H1 (cell line): ENCODE results near the gene PAQR4. TPM values are rescaled to one million over a fixed set of nuclear protein-coding genes. Genes with fewer than 3 reads are reported as not detected.

Source experiments
- CTCF ChIA-PET: fragments of 300-600 bp; sonication (Branson Sonifier 250); formaldehyde crosslinking; loops from one replicate; lab custom pipeline; 2021; ENCODE audit not compliant: partially characterized antibody; lab: Charles Lee
- POLR2A ChIA-PET: fragments of 300-600 bp; sonication (Branson Sonifier 250); formaldehyde crosslinking; loops from one replicate; lab custom pipeline; 2021; ENCODE audit warnings: inconsistent platforms; ENCODE audit not compliant: partially characterized antibody; lab: Charles Lee
- DNase-seq, 2 experiments: peaks; one replicate each; pipeline versions ENCODE4 v3.0.0 to v3.0.0-alpha.2; 2010 to 2022; ENCODE audit warnings: low spot score in 2 of 2, low read depth in 1 of 2, mixed read lengths in 1 of 2
- FAIRE-seq: peaks from 2 replicates; lab custom pipeline; 2011; peaks lifted over from hg19 to GRCh38; lab: Jason Lieb, UNC
- H2AFZ ChIP-seq: 2 replicates; pipeline ENCODE4 v1.8.1; 2012; ENCODE audit warnings: low read length, inconsistent platforms
- H2AK5ac ChIP-seq: 2 replicates; pipeline ENCODE4 v1.6.1; 2013; ENCODE audit warnings: low read depth, low read length
- H2BK120ac ChIP-seq: replicated peaks from 2 replicates; pipeline ENCODE3; 2013; ENCODE audit warnings: low read depth, low read length, inconsistent platforms
- H2BK12ac ChIP-seq: 2 replicates; pipeline ENCODE4 v1.6.1; 2013; ENCODE audit warnings: low read depth, low read length
- H2BK15ac ChIP-seq: 2 replicates; pipeline ENCODE4 v1.6.1; 2013; ENCODE audit warnings: low read length
- H2BK20ac ChIP-seq: 2 replicates; pipeline ENCODE4 v1.6.1; 2013; ENCODE audit warnings: low read length
- H2BK5ac ChIP-seq: 2 replicates; pipeline ENCODE4 v1.6.1; 2013; ENCODE audit warnings: low read depth, low read length
- H3K14ac ChIP-seq: 2 replicates; pipeline ENCODE4 v1.6.1; 2013; ENCODE audit warnings: inconsistent platforms; ENCODE audit not compliant: insufficient read length
- H3K18ac ChIP-seq: 2 replicates; pipeline ENCODE4 v1.6.1; 2013; ENCODE audit warnings: low read length; ENCODE audit errors: extremely low read depth
- H3K23ac ChIP-seq: 2 replicates; pipeline ENCODE4 v1.6.1; 2013; ENCODE audit warnings: inconsistent platforms; ENCODE audit not compliant: insufficient read length
- H3K23me2 ChIP-seq: 2 replicates; pipeline ENCODE4 v1.6.1; 2013; ENCODE audit warnings: low read depth, low read length
- H3K27ac ChIP-seq: 2 replicates; pipeline ENCODE4 v1.6.1; 2011; ENCODE audit warnings: low read depth, low read length, inconsistent platforms
- H3K27me3 ChIP-seq, 4 experiments: replicated peaks in 1 of 4; 1 replicate in 1 of 4; 2 replicates in 3 of 4; pipeline versions ENCODE4 v1.6.1 to v1.8.1; 2011 to 2013; ENCODE audit warnings: low read length in 3 of 4, mild to moderate bottlenecking in 3 of 4, inconsistent platforms in 2 of 4, mixed read lengths in 2 of 4, moderate library complexity in 1 of 4; ENCODE audit not compliant: control insufficient read depth in 3 of 4, insufficient read depth in 3 of 4; ENCODE audit errors: extremely low read depth in 1 of 4
- H3K36me3 ChIP-seq, 4 experiments: 2 replicates each; pipeline versions ENCODE4 v1.6.1 to v1.8.1; 2011 to 2013; ENCODE audit warnings: mild to moderate bottlenecking in 4 of 4, low read length in 3 of 4, moderate library complexity in 2 of 4, control low read depth in 1 of 4, inconsistent platforms in 1 of 4; ENCODE audit not compliant: insufficient read depth in 4 of 4, control insufficient read depth in 2 of 4
- H3K4ac ChIP-seq: replicated peaks from 2 replicates; pipeline ENCODE3; 2013; ENCODE audit warnings: low read length, low read depth, mixed read lengths, inconsistent platforms; ENCODE audit not compliant: insufficient read length
- H3K4me1 ChIP-seq, 4 experiments: replicated peaks in 1 of 4; 1 replicate in 1 of 4; 2 replicates in 3 of 4; pipeline versions ENCODE4 v1.6.1 to v1.8.1; 2011 to 2013; ENCODE audit warnings: low read length in 3 of 4, inconsistent platforms in 2 of 4, mixed read lengths in 1 of 4; ENCODE audit not compliant: insufficient read depth in 4 of 4, control insufficient read depth in 3 of 4
- H3K4me2 ChIP-seq, 2 experiments: 2 replicates each; pipeline versions ENCODE4 v1.6.1 to v1.8.1; 2011 to 2013; ENCODE audit warnings: low read depth in 2 of 2, low read length in 2 of 2, control low read depth in 1 of 2, inconsistent platforms in 1 of 2, mild to moderate bottlenecking in 1 of 2; ENCODE audit not compliant: insufficient read depth in 1 of 2
- H3K4me3 ChIP-seq, 4 experiments: fragments of 200-600, 300-600 bp in 1 of 4; sonication (generic), shearing (Covaris generic), sonication (Bioruptor Twin) in 1 of 4; 2 replicates each; pipeline versions ENCODE4 v1.5.1 to v1.8.1; 2011 to 2016; ENCODE audit warnings: low read length in 4 of 4, low read depth in 3 of 4, control low read depth in 2 of 4, inconsistent platforms in 2 of 4, mild to moderate bottlenecking in 2 of 4, mixed read lengths in 1 of 4, moderate library complexity in 1 of 4; ENCODE audit not compliant: insufficient read depth in 2 of 4; ENCODE audit errors: extremely low read depth in 1 of 4
- H3K56ac ChIP-seq: replicated peaks from 2 replicates; pipeline ENCODE3; 2013; ENCODE audit warnings: low read depth, mild to moderate bottlenecking, mixed read lengths, low read length, inconsistent platforms; ENCODE audit not compliant: insufficient read length
- H3K79me1 ChIP-seq: 2 replicates; pipeline ENCODE4 v1.6.1; 2013; ENCODE audit warnings: low read depth, low read length, control low read depth
- H3K79me2 ChIP-seq, 2 experiments: 2 replicates each; pipeline versions ENCODE4 v1.6.1 to v1.8.1; 2012 to 2013; ENCODE audit warnings: low read length in 2 of 2, mild to moderate bottlenecking in 2 of 2, inconsistent platforms in 1 of 2; ENCODE audit not compliant: insufficient read depth in 2 of 2, control insufficient read depth in 1 of 2
- H3K9ac ChIP-seq, 4 experiments: replicated peaks in 1 of 4; 1 replicate in 1 of 4; 2 replicates in 3 of 4; pipeline versions ENCODE4 v1.6.1 to v1.8.1; 2011 to 2013; ENCODE audit warnings: low read depth in 3 of 4, low read length in 3 of 4, control low read depth in 2 of 4, mild to moderate bottlenecking in 2 of 4, moderate library complexity in 2 of 4, inconsistent platforms in 1 of 4; ENCODE audit errors: extremely low read depth in 1 of 4
- H3K9me3 ChIP-seq, 2 experiments: 2 replicates each; pipeline versions ENCODE4 v1.6.1 to v1.8.1; 2012 to 2013; ENCODE audit warnings: mild to moderate bottlenecking in 2 of 2, moderate library complexity in 2 of 2, control low read depth in 1 of 2, inconsistent platforms in 1 of 2, low read depth in 1 of 2, low read length in 1 of 2, mixed read lengths in 1 of 2; ENCODE audit not compliant: insufficient read depth in 2 of 2
- H4K20me1 ChIP-seq, 2 experiments: replicated peaks in 1 of 2; 2 replicates each; pipeline versions ENCODE3 to v1.8.1; 2011 to 2013; ENCODE audit warnings: inconsistent platforms in 2 of 2, low read length in 2 of 2, mild to moderate bottlenecking in 1 of 2; ENCODE audit not compliant: insufficient read depth in 2 of 2, control insufficient read depth in 1 of 2
- H4K5ac ChIP-seq: 2 replicates; pipeline ENCODE4 v1.6.1; 2013; ENCODE audit warnings: low read length, low read depth, mixed read lengths, inconsistent platforms; ENCODE audit not compliant: insufficient read length
- H4K8ac ChIP-seq: 2 replicates; pipeline ENCODE4 v1.8.0; 2013; ENCODE audit warnings: mild to moderate bottlenecking, moderate library complexity, low read length, inconsistent platforms; ENCODE audit not compliant: insufficient read depth; ENCODE audit errors: extremely low read depth
- H4K91ac ChIP-seq: replicated peaks from 2 replicates; pipeline ENCODE3; 2013; ENCODE audit warnings: low read length, mixed read lengths, inconsistent platforms; ENCODE audit not compliant: insufficient read length
- ASH2L ChIP-seq: fragments of 200-600, 300-600 bp; sonication (generic); IDR thresholded peaks from one replicate; pipeline ENCODE4 v1.7.1; 2017; ENCODE audit warnings: low read length
- CEBPB ChIP-seq: IDR thresholded peaks from 2 replicates; pipeline ENCODE4 v1.6.1; 2012; ENCODE audit warnings: low read depth, low read length
- HDAC6 ChIP-seq: IDR thresholded peaks from one replicate; pipeline ENCODE4 v1.7.1; 2012; ENCODE audit warnings: low read depth, mild to moderate bottlenecking, inconsistent platforms, low read length, moderate library complexity
- JUN ChIP-seq: IDR thresholded peaks from 2 replicates; pipeline ENCODE4 v1.6.1; 2011; ENCODE audit warnings: low read depth, mild to moderate bottlenecking, improper control_type of control experiment, low read length
- JUND ChIP-seq: IDR thresholded peaks from 2 replicates; pipeline ENCODE4 v1.6.1; 2011; ENCODE audit warnings: mild to moderate bottlenecking, improper control_type of control experiment, low read length
- MAFK ChIP-seq: IDR thresholded peaks from 2 replicates; pipeline ENCODE4 v1.6.1; 2012; ENCODE audit warnings: low read depth, mild to moderate bottlenecking, improper control_type of control experiment, low read length
- NRF1 ChIP-seq: IDR thresholded peaks from 2 replicates; pipeline ENCODE4 v1.6.1; 2011; ENCODE audit warnings: mild to moderate bottlenecking, low read depth, low read length, improper control_type of control experiment
- PHF8 ChIP-seq: fragments of 200-600 bp; sonication (generic); conservative IDR thresholded peaks from 2 replicates; pipeline ENCODE4 v1.7.1; 2012; ENCODE audit warnings: low read depth, mild to moderate bottlenecking, inconsistent platforms, low read length, moderate library complexity
- POLR2A ChIP-seq, 2 experiments: IDR thresholded peaks; 1 replicate in 1 of 2; 2 replicates in 1 of 2; pipeline ENCODE4 v1.6.1; 2011; ENCODE audit warnings: low read depth in 2 of 2, low read length in 2 of 2, mild to moderate bottlenecking in 2 of 2; ENCODE audit errors: control extremely low read depth in 1 of 2
- RFX5 ChIP-seq: IDR thresholded peaks from 2 replicates; pipeline ENCODE4 v1.6.1; 2011; ENCODE audit warnings: low read depth, low read length, improper control_type of control experiment, borderline replicate concordance
- TEAD4 ChIP-seq: IDR thresholded peaks from 2 replicates; pipeline ENCODE4 v1.6.1; 2012; ENCODE audit warnings: low read depth, low read length, inconsistent platforms, mixed read lengths
- WGBS, 2 experiments: shearing (Covaris generic) in 1 of 2; methylation state at CpG; one replicate each; pipeline versions ENCODE4 v1.1.6 to v1.1.7; 2013 to 2015; ENCODE audit warnings: low lambda C conversion rate in 2 of 2, mixed read lengths in 2 of 2, inconsistent platforms in 1 of 2, low coverage in 1 of 2, missing lambda C conversion rate in 1 of 2; ENCODE audit not compliant: insufficient replicate concordance in 2 of 2, insufficient coverage in 1 of 2, insufficient read length in 1 of 2; ENCODE audit errors: extremely low coverage in 1 of 2, missing lambda C conversion rate in 1 of 2; 5-methylcytosine and 5-hydroxymethylcytosine counted together
- polyA plus RNA-seq, 7 experiments: library from polyadenylated mRNA; depleted of rRNA in 3 of 7; stranded (reverse) in 5 of 7; unstranded in 2 of 7; fragments of >200 nt in 5 of 7; fragments of 200-250 nt in 2 of 7; gene quantifications; 1 replicate in 5 of 7; 2 replicates in 1 of 7; 4 replicates in 1 of 7; pipeline versions ENCODE4 v1.2.1 to v1.2.3, GENCODE V29; 2011 to 2013; ENCODE audit warnings: missing spikeins in 2 of 7, mixed read lengths in 2 of 7
- total RNA-seq: library from RNA; stranded (reverse); fragmentation: NEBNext Ultra II Directional; extraction: Animal tissue kit (Norgen Biotek cat#: 25700); gene quantifications from 2 replicates; pipeline ENCODE4 v1.2.1, GENCODE V29; 2021
- TF ChIP-seq, protein P1 (sequence below): IDR thresholded peaks from 2 replicates; pipeline ENCODE4 v1.6.1; 2012; ENCODE audit warnings: low read length, inconsistent platforms

PAQR4 gene
- total and polyA plus RNA-seq, 2 of the 8 experiments (the other 6 are each of a cell fraction or from before 2014, with no cell fraction given), result 28.2 to 34.6 TPM

DNA sequence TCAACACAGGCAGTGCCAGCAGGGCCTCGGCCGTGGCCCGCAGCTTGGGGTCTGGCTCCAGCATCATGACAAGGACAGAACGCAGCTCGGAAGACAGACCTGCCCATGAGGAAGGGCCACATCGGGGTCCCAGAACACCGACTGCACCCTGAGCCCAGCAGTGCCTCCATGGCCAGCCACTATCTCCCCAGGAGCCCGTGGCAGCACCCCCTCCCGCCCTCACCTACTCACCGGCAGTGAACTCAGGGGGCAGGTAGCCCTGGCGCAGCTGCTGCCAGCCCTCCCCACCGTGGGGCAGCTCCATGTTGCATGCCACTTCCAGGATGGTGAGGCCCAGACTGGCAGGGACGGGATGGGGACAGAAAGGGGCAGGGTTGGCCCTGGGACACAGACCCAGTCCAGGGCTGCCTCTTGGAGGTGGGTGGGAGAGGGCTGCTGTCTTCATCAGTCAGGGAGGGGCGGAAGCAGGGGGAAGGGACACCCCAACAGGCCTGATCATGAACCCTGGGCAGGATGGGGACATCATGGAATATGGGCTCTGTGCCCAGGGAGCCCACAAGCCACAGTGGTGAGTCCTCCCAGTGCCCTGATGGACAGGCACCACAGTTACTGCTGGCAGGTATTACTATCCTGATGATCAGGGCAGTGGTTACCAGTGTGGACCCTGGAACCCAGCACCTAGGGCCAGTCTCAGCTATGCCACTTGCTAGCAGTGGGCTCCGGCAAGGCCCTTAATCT, 5.3 kb downstream of the PAQR4 start:
- no peak overlapping the region for H3K9ac ChIP-seq
- TF ChIP-seq NRF1, result no peak
- no peak for TF ChIP-seq MAFK
- no peak for TF ChIP-seq PHF8
- TF ChIP-seq POLR2A (IDR thresholded peaks at IDR 0.05; ENCODE audit: control extremely low read depth in 1 of 2, low read depth in 2 of 2, low read length in 2 of 2), result no peak
- no peak for TF ChIP-seq RFX5
- TF ChIP-seq HDAC6, result no peak
- TF ChIP-seq CEBPB, result no peak
- TF ChIP-seq JUN, result no peak
- no peak for TF ChIP-seq JUND
- no peak for TF ChIP-seq TEAD4
- TF ChIP-seq ASH2L, result no peak
- TF ChIP-seq, protein P1, sequence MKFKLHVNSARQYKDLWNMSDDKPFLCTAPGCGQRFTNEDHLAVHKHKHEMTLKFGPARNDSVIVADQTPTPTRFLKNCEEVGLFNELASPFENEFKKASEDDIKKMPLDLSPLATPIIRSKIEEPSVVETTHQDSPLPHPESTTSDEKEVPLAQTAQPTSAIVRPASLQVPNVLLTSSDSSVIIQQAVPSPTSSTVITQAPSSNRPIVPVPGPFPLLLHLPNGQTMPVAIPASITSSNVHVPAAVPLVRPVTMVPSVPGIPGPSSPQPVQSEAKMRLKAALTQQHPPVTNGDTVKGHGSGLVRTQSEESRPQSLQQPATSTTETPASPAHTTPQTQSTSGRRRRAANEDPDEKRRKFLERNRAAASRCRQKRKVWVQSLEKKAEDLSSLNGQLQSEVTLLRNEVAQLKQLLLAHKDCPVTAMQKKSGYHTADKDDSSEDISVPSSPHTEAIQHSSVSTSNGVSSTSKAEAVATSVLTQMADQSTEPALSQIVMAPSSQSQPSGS, result no peak

More for the DNA sequence above, 5.3 kb downstream of the PAQR4 start:
- peaks cover 20 to 46% (median 33%) of the 10 kb centered on the region in 4 experiments for H3K36me3 ChIP-seq
- ChIA-PET POLR2A (interaction anchor here (0.7 to 25.4 kb wide), 11 partner anchors 8 to 67 kb away, joined by 3 to 455 read pairs (median 4); partner anchors contain the start of genes CLDN6, HCFC1R1, KREMEN2 and PKMYT1), CTCF (interaction anchor here (0.7 to 2.8 kb wide), 9 partner anchors 9 to 1021 kb away, joined by 3 to 15 read pairs (median 3); no protein-coding TSS in a partner anchor)
- H2AK5ac ChIP-seq, result no peak overlapping the region
- H4K5ac ChIP-seq, result no peak overlapping the region
- no peak overlapping the region for H2AFZ ChIP-seq
- H2BK120ac ChIP-seq, result no peak overlapping the region
- peaks cover 0 to 7% of the 10 kb centered on the region in 2 experiments; a peak in 2 of 4 replicates for H3K79me2 ChIP-seq
- H2BK15ac ChIP-seq, result no peak overlapping the region
- H3K56ac ChIP-seq, result no peak overlapping the region
- no peak overlapping the region for H2BK12ac ChIP-seq
- H3K14ac ChIP-seq, result no peak overlapping the region
- H3K4me1 ChIP-seq, result peaks cover 0 to 15% (median 9%) of the 10 kb centered on the region in 4 experiments; a peak in 6 of 7 replicates
- no peaks in the 10 kb centered on the region for H3K27me3 ChIP-seq
- no peak overlapping the region for H3K4me2 ChIP-seq
- no peak overlapping the region for H3K4ac ChIP-seq
- peaks cover 18% of the 10 kb centered on the region for H3K79me1 ChIP-seq
- 93% methylated on average over 12 of the region's 15 CpGs; no CpG with 5 or more reads in 1 of the 2 experiments for WGBS, 2 experiments
- H3K23ac ChIP-seq, result no peak overlapping the region
- H4K8ac ChIP-seq, result no peak overlapping the region
- H3K27ac ChIP-seq, result no peak overlapping the region
- H4K91ac ChIP-seq, result no peak overlapping the region
- H4K20me1 ChIP-seq, result peaks cover 30 to 41% of the 10 kb centered on the region in 2 experiments
- no peak overlapping the region for H3K4me3 ChIP-seq
- peaks cover 4% of the 10 kb centered on the region; the same call in 1 of the 2 replicates for H3K23me2 ChIP-seq
- H3K9me3 ChIP-seq, result no peaks in the 10 kb centered on the region
- H2BK20ac ChIP-seq, result no peak overlapping the region
- no peak for FAIRE-seq
- H2BK5ac ChIP-seq, result no peak overlapping the region; the same call in 1 of the 2 replicates
- DNase-seq, result no peak
- no peak overlapping the region for H3K18ac ChIP-seq
